NCI-H460 (cell line): Measurements from ENCODE around the gene TEKT3. TPM values are rescaled to one million over a fixed set of nuclear protein-coding genes. Genes with fewer than 3 reads are reported as not detected.

Source experiments
- small RNA-seq, 2 experiments: library from RNA; depleted of rRNA; stranded (forward); fragments of <200 nt; gene quantifications; one replicate each; pipeline ENCODE3, GENCODE V24; 2014
- total RNA-seq: library from RNA; depleted of rRNA; stranded (reverse); fragments of >200 nt; shearing (Covaris generic); gene quantifications from 2 replicates; pipeline ENCODE4 v1.2.3, GENCODE V29; 2014; rRNA removed

Gene TEKT3
- total RNA-seq, 1 experiment from 2014 or later, result not detected

Small RNA genes within 50 kb of the gene (small RNA-seq; reads per million reads assigned to genes)
- 0 reads per million in 2 experiments for gene RNU6-799P

Other genes starting within 250 kb of the TEKT3 start
- 50.8 and 56.1 TPM in 2 replicates for gene PMP22, start 76.3 kb downstream of the TEKT3 start, total RNA-seq
- 2.6 and 7.6 TPM in 2 replicates for gene CDRT4, start 126.0 kb upstream of the TEKT3 start, total RNA-seq
- 14.7 and 21.7 TPM in 2 replicates for gene TVP23C, start 221.9 kb upstream of the TEKT3 start, total RNA-seq